Panc1 (cell line): ENCODE data around the gene ZFYVE27.

Source experiments
- CTCF ChIP-seq: fragments of 450-650 bp; IDR thresholded peaks from 2 replicates; pipeline ENCODE4 v1.5.1; 2017; ENCODE audit warnings: mild to moderate bottlenecking
- POLR2AphosphoS5 ChIP-seq: IDR thresholded peaks from 2 replicates; pipeline ENCODE4 v1.6.1; 2012; ENCODE audit warnings: mild to moderate bottlenecking, low read depth, low read length, moderate library complexity
- REST ChIP-seq, 2 experiments: IDR thresholded peaks; 2 replicates each; pipeline ENCODE4 v1.6.1; 2011 to 2012; ENCODE audit warnings: low read depth in 2 of 2, control low read depth in 1 of 2, low read length in 1 of 2, mild to moderate bottlenecking in 1 of 2, moderate library complexity in 1 of 2; ENCODE audit not compliant: insufficient read depth in 1 of 2
- SIN3A ChIP-seq: IDR thresholded peaks from 2 replicates; pipeline ENCODE4 v1.6.1; 2012; ENCODE audit warnings: low read depth, mild to moderate bottlenecking, low read length, moderate library complexity, borderline replicate concordance; ENCODE audit not compliant: insufficient read depth
- TCF7L2 ChIP-seq: IDR thresholded peaks from 2 replicates; pipeline ENCODE4 v1.6.1; 2011; ENCODE audit warnings: mild to moderate bottlenecking, low read depth, low read length, inconsistent platforms

GRCh38 chr10:97778452-97779302, 41.7 kb downstream of the ZFYVE27 start:
- TF ChIP-seq CTCF (no peak), TCF7L2 (no peak), POLR2AphosphoS5 (no peak), REST (IDR thresholded peaks at IDR 0.05; ENCODE audit: insufficient read depth in 1 of 2, low read depth in 2 of 2, low read length in 1 of 2) (no peak), SIN3A (no peak)
